T-helper 1 cell treated with Interleukin-12 subunit alpha and Interleukin-12 subunit beta and Interleukin-4 antibody, amounts not matched to agents 30 ng/mL and 1 ng/mL, for 36 hours (primary cell): Measurements from ENCODE around the gene RNASEH2A. TPM values are rescaled to one million over a fixed set of nuclear protein-coding genes. Genes with fewer than 3 reads are reported as not detected.

ENCODE experiments used
- intact Hi-C: fragments of 100-400 bp; cut with micrococcal nuclease; formaldehyde crosslinking; loops from one replicate; pipeline ENCODE4 v1.15.1; 2024
- total RNA-seq: library from RNA; stranded (reverse); gene quantifications from 2 replicates; pipeline ENCODE4 v1.2.3, GENCODE V29; 2022

Gene RNASEH2A
- 24.3 and 30.5 TPM in 2 replicates for total RNA-seq

- intact Hi-C loops: loop anchor here (1.0 kb wide), 2 partner anchors 31 to 69 kb away; partner anchors contain the start of genes GET3 and HOOK2
These were observed at the start of gene RNASEH2A for GRCh38 chr19:12806242-12807081. RNASEH2A (plus strand) TSS chr19:12806584; CDS start chr19:12806674, 90 bp downstream.

GRCh38 chr19:12757544-12758274 lies 48.7 kb upstream of the RNASEH2A start:
- intact Hi-C loops: loop anchor here (1.0 kb wide), 3 partner anchors 24 to 193 kb away; no protein-coding TSS in a partner anchor

GRCh38 chr19:12759686-12760085 lies 46.7 kb upstream of the RNASEH2A start:
- intact Hi-C loops: loop anchor here (1.0 to 2.0 kb wide), 5 partner anchors 15 to 88 kb away; partner anchors contain the start of genes GET3, HOOK2 and PRDX2

DNA sequence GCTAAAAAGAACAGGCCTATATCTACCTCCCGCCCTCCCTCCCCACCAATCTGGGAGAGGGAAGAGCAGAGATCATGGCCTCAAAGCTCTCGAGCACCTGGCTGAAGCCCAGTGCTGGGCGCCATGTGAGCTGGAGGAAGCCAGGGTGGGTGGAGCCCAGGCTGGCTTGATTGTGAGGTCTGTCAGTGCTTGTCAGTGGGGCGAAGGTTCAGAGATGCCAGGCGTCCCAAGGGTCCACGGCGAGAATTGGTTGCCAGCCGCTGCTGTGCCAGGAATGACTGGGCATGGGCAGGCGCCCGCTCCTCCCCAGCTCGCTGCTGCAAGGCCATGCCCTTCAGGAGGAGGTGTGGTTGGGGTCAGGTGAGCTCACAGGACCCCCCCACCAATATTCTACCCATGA lies 43.3 kb upstream of the RNASEH2A start:
- intact Hi-C loops: no loop called here

DNA sequence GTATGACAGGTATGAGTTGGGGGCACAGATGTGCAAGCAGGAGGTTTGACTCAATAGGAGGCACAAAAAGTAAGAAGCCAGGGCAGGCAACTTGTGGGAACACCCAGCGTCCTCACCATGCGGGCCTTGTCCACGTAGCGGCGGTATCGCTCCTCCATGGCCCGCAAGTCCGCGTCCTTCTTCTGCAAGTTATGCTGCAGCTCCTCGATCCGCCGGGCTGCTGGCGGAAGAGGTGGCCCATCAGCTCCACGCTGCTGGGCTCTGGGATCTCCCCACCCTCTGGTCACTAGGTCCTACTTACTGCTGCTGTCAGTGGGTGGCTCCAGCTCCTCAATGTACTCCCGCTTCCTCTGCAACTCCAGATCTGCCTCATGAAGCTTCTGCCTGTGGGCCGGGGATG lies 41.7 kb upstream of the RNASEH2A start:
- intact Hi-C loops: no loop called here

DNA sequence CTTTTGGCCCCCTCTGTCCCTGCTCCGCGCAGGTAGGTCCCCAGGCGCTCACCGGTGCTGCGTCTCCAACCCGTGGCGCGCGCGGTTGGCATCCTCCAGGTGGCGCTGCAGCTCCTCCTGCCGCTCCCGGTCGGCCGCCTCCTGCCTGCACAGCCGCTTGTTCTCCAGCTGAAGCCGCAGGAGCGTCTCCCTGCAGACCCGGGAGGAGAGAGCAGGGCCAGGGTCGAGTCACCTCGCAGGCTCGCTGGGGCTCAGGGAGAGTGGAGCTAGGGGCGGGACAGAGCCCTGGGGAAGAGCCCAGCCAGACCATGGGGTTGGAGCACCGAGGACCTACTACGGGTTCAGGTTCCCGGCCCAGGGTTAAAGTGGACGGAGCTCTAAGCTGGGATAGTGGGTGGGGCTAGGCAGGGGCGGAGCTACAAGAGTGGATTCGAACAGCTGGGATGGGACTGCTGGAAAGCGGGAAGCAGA lies 40.3 kb upstream of the RNASEH2A start:
- intact Hi-C loops: loop anchor here (1.0 kb wide), 2 partner anchors 30 to 81 kb away; no protein-coding TSS in a partner anchor

DNA sequence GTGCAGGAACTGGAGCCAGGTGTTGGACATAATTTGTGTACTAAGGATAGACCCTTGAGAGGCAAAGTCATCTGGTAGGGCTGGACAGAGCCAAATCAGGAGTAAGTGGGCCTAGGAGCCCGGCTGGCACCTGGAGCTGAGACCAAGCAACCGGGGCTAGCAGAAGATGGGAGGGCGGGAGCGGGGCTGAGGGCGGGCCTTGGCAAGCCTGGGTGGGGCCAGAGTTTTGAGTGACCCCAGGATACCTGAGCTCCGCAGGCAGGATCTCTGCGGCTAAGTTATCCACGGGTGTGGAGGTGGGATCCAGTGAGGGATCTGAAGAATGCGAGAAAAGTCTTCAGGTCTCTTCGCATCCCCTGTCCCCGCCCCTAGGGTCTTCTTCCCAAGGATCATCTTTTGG lies 39.2 kb upstream of the RNASEH2A start:
- intact Hi-C loops: no loop called here

- intact Hi-C loops: no loop called here
These were observed 38.7 kb upstream of the RNASEH2A start for GRCh38 chr19:12767666-12768065.

GRCh38 chr19:12769689-12770088 lies 36.7 kb upstream of the RNASEH2A start:
- intact Hi-C loops: no loop called here

DNA sequence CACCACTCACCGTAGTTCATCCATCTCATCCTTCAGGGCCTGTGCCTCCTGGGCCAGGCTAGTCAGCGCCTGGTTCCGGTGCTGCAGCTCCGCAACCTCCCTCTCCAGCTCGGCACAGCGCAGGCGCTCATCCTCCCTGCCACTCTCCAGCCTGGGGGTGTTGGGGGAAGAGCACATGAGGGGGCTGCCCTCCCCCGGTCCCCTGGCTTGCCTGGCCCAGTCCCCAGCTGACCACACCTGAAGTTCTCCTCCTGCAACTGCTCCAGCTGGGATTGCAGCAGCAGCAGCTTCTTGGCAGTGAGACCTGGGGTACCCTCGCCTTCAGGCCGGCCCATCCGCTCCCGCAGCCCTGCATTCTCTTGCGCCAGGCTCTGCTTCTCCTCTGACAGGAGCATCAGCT lies 35.5 kb upstream of the RNASEH2A start:
- intact Hi-C loops: no loop called here

DNA sequence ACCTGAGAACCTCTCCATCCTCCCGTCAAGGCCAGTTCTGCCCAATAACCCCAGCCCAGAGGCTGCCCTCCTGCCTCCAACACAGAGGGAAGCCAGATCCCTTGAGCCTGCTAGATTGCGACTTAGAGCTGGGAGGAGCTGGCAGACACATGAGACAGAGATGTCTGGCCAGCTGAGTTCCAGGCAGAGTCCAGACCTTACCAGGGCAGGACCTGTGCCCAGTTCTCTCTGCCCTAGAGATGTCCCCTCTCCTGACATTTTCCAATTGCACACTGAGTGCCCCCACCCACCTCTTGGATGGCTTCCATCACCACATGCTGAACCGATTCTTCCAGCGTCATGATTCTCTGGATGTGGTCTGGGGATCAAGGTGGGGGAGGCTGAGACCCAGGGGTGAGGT lies 34.1 kb upstream of the RNASEH2A start:
- intact Hi-C loops: no loop called here

DNA sequence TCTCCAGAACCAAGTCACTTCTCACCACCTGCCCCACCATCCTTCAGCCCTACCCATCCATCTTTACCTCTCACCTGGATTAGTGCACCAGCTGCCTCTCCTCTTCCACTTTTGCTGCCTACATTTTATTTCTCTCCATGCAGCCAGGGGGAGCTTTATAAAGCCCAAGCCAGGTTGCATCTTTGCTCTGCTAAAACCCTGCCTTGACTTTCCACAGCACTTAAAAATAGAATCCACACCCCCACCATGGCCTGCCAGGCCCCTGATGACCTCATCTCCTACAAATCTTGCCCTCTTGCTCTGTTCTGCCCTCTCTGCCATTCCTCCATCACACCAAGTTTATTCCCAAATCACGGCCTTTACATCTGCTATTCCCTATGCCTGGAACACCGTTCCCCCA lies 32.8 kb upstream of the RNASEH2A start:
- intact Hi-C loops: no loop called here

GRCh38 chr19:12774588-12775555 lies 31.5 kb upstream of the RNASEH2A start, which contains the start of gene HOOK2:
HOOK2 (minus strand) TSS chr19:12775552; CDS start chr19:12775449, 103 bp downstream.
- intact Hi-C loops: loop anchor here (1.0 to 2.0 kb wide), 5 partner anchors 14 to 116 kb away; partner anchors contain the start of genes GCDH, GET3 and RNASEH2A

DNA sequence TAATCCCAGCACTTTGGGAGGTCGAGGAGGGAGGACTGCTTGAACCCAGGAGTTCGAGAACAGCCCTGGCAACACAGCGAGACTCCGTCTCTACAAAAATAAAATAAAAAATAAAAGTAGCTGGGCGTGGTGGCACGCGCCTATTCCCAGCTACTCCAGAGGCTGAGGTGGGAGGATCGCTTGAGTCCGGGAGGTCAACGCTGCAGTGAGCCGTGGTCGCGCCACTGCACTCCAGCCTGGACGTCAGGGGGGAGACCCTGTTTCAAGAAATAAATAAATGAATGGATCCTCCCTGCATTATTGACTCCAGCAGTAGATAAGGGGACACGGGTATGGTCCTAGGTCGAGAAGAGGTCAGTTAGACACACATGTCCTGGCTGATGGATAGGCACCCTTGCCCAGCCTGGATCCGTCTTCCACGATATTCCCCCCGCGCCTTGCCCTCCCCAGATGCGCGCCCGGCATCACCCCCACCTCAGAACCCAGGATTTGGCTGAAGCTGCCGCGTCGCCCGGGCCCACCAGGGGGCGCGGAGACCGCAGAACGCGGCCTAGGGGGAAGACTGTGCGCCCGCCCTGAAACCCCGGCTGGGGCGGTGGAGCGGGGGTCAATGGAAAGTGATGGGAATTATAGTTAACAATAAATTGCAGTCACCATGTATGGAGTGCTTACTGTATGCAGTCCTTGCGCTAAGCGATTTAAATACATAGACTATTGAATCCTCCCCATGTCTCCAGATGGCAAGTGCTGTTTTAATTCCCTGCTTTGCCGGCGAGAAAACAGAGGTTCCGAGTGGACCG lies 29.0 kb upstream of the RNASEH2A start:
- intact Hi-C loops: loop anchor here (1.0 kb wide), 2 partner anchors 12 to 19 kb away; no protein-coding TSS in a partner anchor

- intact Hi-C loops: loop anchor here (1.0 kb wide), 1 partner anchor 11 kb away; no protein-coding TSS in a partner anchor
These were observed 28.1 kb upstream of the RNASEH2A start for GRCh38 chr19:12778017-12778904.

DNA sequence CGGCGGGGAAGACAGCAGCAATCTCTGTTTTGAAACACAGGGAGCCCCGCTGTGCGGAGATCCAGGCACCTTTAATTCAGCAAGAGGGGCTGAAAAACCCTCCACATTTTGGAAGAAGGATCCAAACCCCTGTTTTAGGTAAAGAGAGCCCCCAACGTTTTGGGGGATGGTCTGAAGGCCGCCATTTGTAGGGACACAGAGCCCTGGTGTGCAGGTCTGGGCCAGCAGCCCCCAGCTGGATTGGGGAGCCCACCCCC lies 27.6 kb upstream of the RNASEH2A start:
- intact Hi-C loops: loop anchor here (1.0 kb wide), 1 partner anchor 10 kb away; no protein-coding TSS in a partner anchor

DNA sequence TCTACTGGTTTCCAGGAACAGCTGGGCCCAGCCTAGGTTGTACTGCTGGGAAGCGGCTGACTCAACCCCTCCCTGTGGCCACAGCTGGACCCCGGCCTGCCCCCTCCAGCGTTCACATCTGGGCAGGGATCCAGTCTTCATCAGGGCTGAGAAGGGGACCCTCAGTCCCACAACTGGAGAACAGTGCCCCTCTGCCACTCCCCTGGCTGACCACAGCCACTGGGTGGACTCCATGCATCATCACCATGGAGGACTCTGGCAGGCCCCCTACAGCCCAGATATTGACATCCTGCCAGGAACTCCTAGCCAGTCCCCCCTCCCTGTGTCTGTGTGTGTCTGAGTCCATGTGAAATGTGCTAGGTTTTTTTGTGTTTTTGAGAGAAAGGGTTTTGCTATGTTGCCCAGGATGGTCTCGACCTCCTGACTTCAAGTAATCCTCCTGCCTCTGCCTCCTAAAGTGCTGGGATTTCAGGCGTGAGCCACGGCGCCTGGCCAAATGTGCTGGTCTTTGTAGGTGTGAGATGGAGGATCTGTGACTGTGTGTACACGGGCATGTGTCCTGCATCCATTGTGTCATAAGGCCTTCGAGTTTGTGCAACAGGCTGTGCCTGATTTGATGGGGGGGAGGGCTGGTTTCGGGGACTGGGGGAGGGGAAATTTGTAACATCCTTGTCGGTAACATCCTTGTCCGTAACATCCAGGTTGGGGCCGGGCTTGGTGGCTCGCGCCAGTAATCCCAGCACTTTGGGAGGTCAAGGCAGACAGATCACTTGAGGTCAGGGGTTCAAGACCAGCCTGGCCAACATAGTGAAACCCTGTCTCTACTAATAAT lies 27.0 kb upstream of the RNASEH2A start:
- intact Hi-C loops: no loop called here

- intact Hi-C loops: loop anchor here (1.0 to 10.0 kb wide), 2 partner anchors 9 to 1743 kb away; partner anchors contain the start of genes JUNB and TECR
These were observed 24.3 kb upstream of the RNASEH2A start for GRCh38 chr19:12782174-12782423.
